Measurements from ENCODE around the gene ITGA4.

Gene ITGA4

DNA sequence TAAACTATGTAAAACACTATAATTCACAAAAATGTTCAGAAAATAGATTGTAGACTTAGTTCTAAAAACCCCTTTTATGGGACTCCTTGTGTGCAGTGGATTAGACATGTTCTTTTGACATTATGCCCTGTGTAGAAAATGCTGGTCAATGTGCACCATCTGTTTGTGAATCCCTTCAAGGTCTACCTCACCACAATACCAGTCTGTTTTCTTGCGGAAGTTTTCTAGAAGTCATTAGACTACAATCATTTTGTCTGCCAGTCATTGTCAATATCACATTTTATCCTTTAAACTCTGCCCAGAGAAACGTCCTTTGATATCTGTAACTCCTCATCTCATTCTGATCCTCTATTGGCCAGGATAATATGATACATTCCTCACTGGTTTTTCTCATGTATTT, 7.8 kb downstream of the ITGA4 start:
- Histone ChIP-seq H3K9me3 (ENCODE audit: insufficient read depth, low read length) (no peaks in the 10 kb centered on the region), H3K36me3 (ENCODE audit: low read length) (peaks cover 18% of the 10 kb centered on the region; the same call in 1 of the 2 replicates), H4K20me1 (ENCODE audit: low read depth, low read length) (no peaks in the 10 kb centered on the region), H3K4me2 (ENCODE audit: low read depth, low read length, poor library complexity, severe bottlenecking) (peak overlapping the region; percentile 18), H3K27ac (ENCODE audit: low read depth, low read length) (peak overlapping the region; percentile 33; the same call in 1 of the 2 replicates), H3F3A (ENCODE audit: insufficient read depth) (no peaks in the 10 kb centered on the region; the same call in 1 of the 2 replicates), H3K79me2 (ENCODE audit: insufficient read depth, low read length) (peaks cover 85% of the 10 kb centered on the region), H2AFZ (ENCODE audit: low read depth, low read length, severe bottlenecking) (no peak overlapping the region), H3K9me2 (replicated peaks; ENCODE audit: insufficient read depth, low read length) (no peaks in the 10 kb centered on the region), H3K9ac (ENCODE audit: low read length) (no peak overlapping the region), H3K4me3 (ENCODE audit: insufficient read depth, low read length, poor library complexity, severe bottlenecking) (no peak overlapping the region), H3K27me3 (ENCODE audit: low read length) (no peaks in the 10 kb centered on the region)
- TF ChIP-seq, protein P1, sequence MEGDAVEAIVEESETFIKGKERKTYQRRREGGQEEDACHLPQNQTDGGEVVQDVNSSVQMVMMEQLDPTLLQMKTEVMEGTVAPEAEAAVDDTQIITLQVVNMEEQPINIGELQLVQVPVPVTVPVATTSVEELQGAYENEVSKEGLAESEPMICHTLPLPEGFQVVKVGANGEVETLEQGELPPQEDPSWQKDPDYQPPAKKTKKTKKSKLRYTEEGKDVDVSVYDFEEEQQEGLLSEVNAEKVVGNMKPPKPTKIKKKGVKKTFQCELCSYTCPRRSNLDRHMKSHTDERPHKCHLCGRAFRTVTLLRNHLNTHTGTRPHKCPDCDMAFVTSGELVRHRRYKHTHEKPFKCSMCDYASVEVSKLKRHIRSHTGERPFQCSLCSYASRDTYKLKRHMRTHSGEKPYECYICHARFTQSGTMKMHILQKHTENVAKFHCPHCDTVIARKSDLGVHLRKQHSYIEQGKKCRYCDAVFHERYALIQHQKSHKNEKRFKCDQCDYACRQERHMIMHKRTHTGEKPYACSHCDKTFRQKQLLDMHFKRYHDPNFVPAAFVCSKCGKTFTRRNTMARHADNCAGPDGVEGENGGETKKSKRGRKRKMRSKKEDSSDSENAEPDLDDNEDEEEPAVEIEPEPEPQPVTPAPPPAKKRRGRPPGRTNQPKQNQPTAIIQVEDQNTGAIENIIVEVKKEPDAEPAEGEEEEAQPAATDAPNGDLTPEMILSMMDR (IDR thresholded peaks at IDR 0.05; ENCODE audit: insufficient read depth, low read length, poor library complexity, severe bottlenecking) = no peak
- TF ChIP-seq EZH2phosphoT487 (conservative IDR thresholded peaks at IDR 0.05; ENCODE audit: low read length) = no peak

DNA sequence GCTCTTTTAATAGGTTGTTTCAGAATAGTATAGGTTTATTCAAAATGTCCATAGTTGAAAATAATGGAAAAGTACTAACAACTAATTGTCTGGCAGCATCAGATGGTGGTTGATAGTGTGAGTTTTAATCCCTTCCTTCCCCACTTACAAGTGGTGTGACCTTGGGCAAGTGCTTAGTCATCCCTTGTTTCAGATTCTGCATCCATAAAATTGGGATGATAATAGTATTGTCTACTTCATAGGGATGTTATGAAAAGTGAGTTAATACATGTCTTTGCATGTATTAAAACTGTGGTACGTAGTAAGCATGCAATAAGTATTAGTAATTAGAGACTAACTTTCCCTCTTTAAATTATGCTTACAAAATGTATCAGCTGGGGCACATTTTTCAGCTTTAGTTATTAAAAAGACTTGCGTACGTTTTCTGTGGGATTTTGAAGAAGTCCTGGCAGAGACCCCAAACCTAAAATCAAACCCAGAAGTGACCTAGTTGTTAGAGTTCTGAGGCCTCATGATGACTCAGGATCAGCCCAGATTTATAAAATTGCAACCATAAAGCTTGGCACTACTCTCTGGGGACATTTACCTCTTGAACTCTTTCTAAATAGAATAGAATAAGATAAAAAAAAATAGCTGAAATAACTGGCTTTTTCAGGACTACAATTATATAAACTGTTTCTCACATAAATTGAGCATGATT, 8.6 kb downstream of the ITGA4 start:
- Histone ChIP-seq H3K4me2 (ENCODE audit: low read depth, low read length, poor library complexity, severe bottlenecking) (no peak overlapping the region), H3K9ac (ENCODE audit: low read length) (no peak overlapping the region), H3F3A (ENCODE audit: insufficient read depth) (no peaks in the 10 kb centered on the region; the same call in 1 of the 2 replicates), H4K20me1 (ENCODE audit: low read depth, low read length) (no peaks in the 10 kb centered on the region), H3K9me3 (ENCODE audit: insufficient read depth, low read length) (no peaks in the 10 kb centered on the region), H3K79me2 (ENCODE audit: insufficient read depth, low read length) (peaks cover 85% of the 10 kb centered on the region), H3K27ac (ENCODE audit: low read depth, low read length) (peak overlapping the region; percentile 33), H3K36me3 (ENCODE audit: low read length) (peaks cover 18% of the 10 kb centered on the region; the same call in 1 of the 2 replicates), H2AFZ (ENCODE audit: low read depth, low read length, severe bottlenecking) (no peak overlapping the region), H3K27me3 (ENCODE audit: low read length) (no peaks in the 10 kb centered on the region), H3K4me3 (ENCODE audit: insufficient read depth, low read length, poor library complexity, severe bottlenecking) (no peak overlapping the region), H3K9me2 (replicated peaks; ENCODE audit: insufficient read depth, low read length) (no peaks in the 10 kb centered on the region)
- TF ChIP-seq EZH2phosphoT487 (conservative IDR thresholded peaks at IDR 0.05; ENCODE audit: low read length) = no peak
- TF ChIP-seq, protein P1 (IDR thresholded peaks at IDR 0.05; ENCODE audit: insufficient read depth, low read length, poor library complexity, severe bottlenecking) = no peak

DNA sequence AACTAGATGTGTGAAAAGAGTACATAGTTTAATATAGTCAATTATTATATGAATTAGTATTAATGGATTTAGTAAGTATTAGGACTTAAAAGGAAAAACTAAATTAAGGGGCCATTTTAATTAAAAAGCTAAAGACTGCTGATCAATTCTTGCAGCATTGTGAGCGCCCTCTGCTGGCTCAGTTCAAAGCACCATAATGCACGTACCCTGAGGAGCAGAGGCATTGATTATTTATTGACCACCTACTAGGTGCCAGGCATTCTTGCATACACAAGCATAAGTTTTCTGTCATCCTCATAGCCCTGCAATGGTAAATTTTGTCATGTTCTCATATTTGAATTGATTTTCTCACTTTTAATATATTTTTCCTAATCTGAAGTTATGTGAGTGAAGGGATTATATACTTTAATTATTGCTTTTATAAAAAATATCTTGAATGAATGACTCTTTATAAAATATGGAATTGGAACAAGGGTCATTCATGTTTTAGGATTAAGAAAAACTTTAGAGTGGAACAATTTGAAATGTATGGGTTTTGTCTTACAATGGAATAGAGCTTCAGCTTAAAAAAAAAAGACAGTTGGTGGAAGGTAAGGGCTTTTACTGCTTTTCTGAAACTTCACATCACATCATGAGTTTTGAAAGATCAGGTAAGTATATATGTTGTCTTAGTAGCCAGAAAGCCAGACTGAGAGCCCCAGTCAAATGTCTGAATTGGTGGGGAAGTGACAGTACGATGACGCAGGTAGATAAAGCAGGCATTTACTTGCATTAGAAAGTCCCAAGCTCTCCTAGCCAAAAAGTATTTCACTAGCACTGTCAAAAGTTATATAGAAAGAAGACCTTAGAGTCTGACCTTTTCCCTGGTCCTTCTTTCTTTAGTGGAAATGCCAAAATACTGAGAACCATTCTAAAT, 9.7 kb downstream of the ITGA4 start:
- TF ChIP-seq EZH2phosphoT487 (conservative IDR thresholded peaks at IDR 0.05; ENCODE audit: low read length) = no peak
- TF ChIP-seq, protein P1 (IDR thresholded peaks at IDR 0.05; ENCODE audit: insufficient read depth, low read length, poor library complexity, severe bottlenecking) = peak; percentile 78
- Histone ChIP-seq H3K4me3 (ENCODE audit: insufficient read depth, low read length, poor library complexity, severe bottlenecking) (no peak overlapping the region), H3K4me2 (ENCODE audit: low read depth, low read length, poor library complexity, severe bottlenecking) (peak overlapping the region; percentile 5), H3K36me3 (ENCODE audit: low read length) (peaks cover 18% of the 10 kb centered on the region; the same call in 1 of the 2 replicates), H3K27ac (ENCODE audit: low read depth, low read length) (no peak overlapping the region), H3K9me3 (ENCODE audit: insufficient read depth, low read length) (no peaks in the 10 kb centered on the region), H3F3A (ENCODE audit: insufficient read depth) (no peaks in the 10 kb centered on the region; the same call in 1 of the 2 replicates), H2AFZ (ENCODE audit: low read depth, low read length, severe bottlenecking) (no peak overlapping the region), H3K9ac (ENCODE audit: low read length) (no peak overlapping the region), H3K79me2 (ENCODE audit: insufficient read depth, low read length) (peaks cover 87% of the 10 kb centered on the region), H3K9me2 (replicated peaks; ENCODE audit: insufficient read depth, low read length) (no peaks in the 10 kb centered on the region), H4K20me1 (ENCODE audit: low read depth, low read length) (no peaks in the 10 kb centered on the region), H3K27me3 (ENCODE audit: low read length) (no peaks in the 10 kb centered on the region)

All from SU-DHL-6 (cell line).